H1 (cell line): ENCODE results near the gene FHIT. TPM values are rescaled to one million over a fixed set of nuclear protein-coding genes. Genes with fewer than 3 reads are reported as not detected.

Experiments
- CTCF ChIA-PET: fragments of 300-600 bp; sonication (Branson Sonifier 250); formaldehyde crosslinking; loops from one replicate; lab custom pipeline; 2021; ENCODE audit not compliant: partially characterized antibody; lab: Charles Lee
- POLR2A ChIA-PET: fragments of 300-600 bp; sonication (Branson Sonifier 250); formaldehyde crosslinking; loops from one replicate; lab custom pipeline; 2021; ENCODE audit warnings: inconsistent platforms; ENCODE audit not compliant: partially characterized antibody; lab: Charles Lee
- DNase-seq, 2 experiments: peaks; one replicate each; pipeline versions ENCODE4 v3.0.0 to v3.0.0-alpha.2; 2010 to 2022; ENCODE audit warnings: low spot score in 2 of 2, low read depth in 1 of 2, mixed read lengths in 1 of 2
- FAIRE-seq: peaks from 2 replicates; lab custom pipeline; 2011; peaks lifted over from hg19 to GRCh38; lab: Jason Lieb, UNC
- H2AFZ ChIP-seq: 2 replicates; pipeline ENCODE4 v1.8.1; 2012; ENCODE audit warnings: low read length, inconsistent platforms
- H2AK5ac ChIP-seq: 2 replicates; pipeline ENCODE4 v1.6.1; 2013; ENCODE audit warnings: low read depth, low read length
- H2BK120ac ChIP-seq: replicated peaks from 2 replicates; pipeline ENCODE3; 2013; ENCODE audit warnings: low read depth, low read length, inconsistent platforms
- H2BK12ac ChIP-seq: 2 replicates; pipeline ENCODE4 v1.6.1; 2013; ENCODE audit warnings: low read depth, low read length
- H2BK15ac ChIP-seq: 2 replicates; pipeline ENCODE4 v1.6.1; 2013; ENCODE audit warnings: low read length
- H2BK20ac ChIP-seq: 2 replicates; pipeline ENCODE4 v1.6.1; 2013; ENCODE audit warnings: low read length
- H2BK5ac ChIP-seq: 2 replicates; pipeline ENCODE4 v1.6.1; 2013; ENCODE audit warnings: low read depth, low read length
- H3K14ac ChIP-seq: 2 replicates; pipeline ENCODE4 v1.6.1; 2013; ENCODE audit warnings: inconsistent platforms; ENCODE audit not compliant: insufficient read length
- H3K18ac ChIP-seq: 2 replicates; pipeline ENCODE4 v1.6.1; 2013; ENCODE audit warnings: low read length; ENCODE audit errors: extremely low read depth
- H3K23ac ChIP-seq: 2 replicates; pipeline ENCODE4 v1.6.1; 2013; ENCODE audit warnings: inconsistent platforms; ENCODE audit not compliant: insufficient read length
- H3K23me2 ChIP-seq: 2 replicates; pipeline ENCODE4 v1.6.1; 2013; ENCODE audit warnings: low read depth, low read length
- H3K27ac ChIP-seq: 2 replicates; pipeline ENCODE4 v1.6.1; 2011; ENCODE audit warnings: low read depth, low read length, inconsistent platforms
- H3K27me3 ChIP-seq, 4 experiments: replicated peaks in 1 of 4; 1 replicate in 1 of 4; 2 replicates in 3 of 4; pipeline versions ENCODE4 v1.6.1 to v1.8.1; 2011 to 2013; ENCODE audit warnings: low read length in 3 of 4, mild to moderate bottlenecking in 3 of 4, inconsistent platforms in 2 of 4, mixed read lengths in 2 of 4, moderate library complexity in 1 of 4; ENCODE audit not compliant: control insufficient read depth in 3 of 4, insufficient read depth in 3 of 4; ENCODE audit errors: extremely low read depth in 1 of 4
- H3K36me3 ChIP-seq, 4 experiments: 2 replicates each; pipeline versions ENCODE4 v1.6.1 to v1.8.1; 2011 to 2013; ENCODE audit warnings: mild to moderate bottlenecking in 4 of 4, low read length in 3 of 4, moderate library complexity in 2 of 4, control low read depth in 1 of 4, inconsistent platforms in 1 of 4; ENCODE audit not compliant: insufficient read depth in 4 of 4, control insufficient read depth in 2 of 4
- H3K4ac ChIP-seq: replicated peaks from 2 replicates; pipeline ENCODE3; 2013; ENCODE audit warnings: low read length, low read depth, mixed read lengths, inconsistent platforms; ENCODE audit not compliant: insufficient read length
- H3K4me1 ChIP-seq, 4 experiments: replicated peaks in 1 of 4; 1 replicate in 1 of 4; 2 replicates in 3 of 4; pipeline versions ENCODE4 v1.6.1 to v1.8.1; 2011 to 2013; ENCODE audit warnings: low read length in 3 of 4, inconsistent platforms in 2 of 4, mixed read lengths in 1 of 4; ENCODE audit not compliant: insufficient read depth in 4 of 4, control insufficient read depth in 3 of 4
- H3K4me2 ChIP-seq, 2 experiments: 2 replicates each; pipeline versions ENCODE4 v1.6.1 to v1.8.1; 2011 to 2013; ENCODE audit warnings: low read depth in 2 of 2, low read length in 2 of 2, control low read depth in 1 of 2, inconsistent platforms in 1 of 2, mild to moderate bottlenecking in 1 of 2; ENCODE audit not compliant: insufficient read depth in 1 of 2
- H3K4me3 ChIP-seq, 4 experiments: fragments of 200-600, 300-600 bp in 1 of 4; sonication (generic), shearing (Covaris generic), sonication (Bioruptor Twin) in 1 of 4; 2 replicates each; pipeline versions ENCODE4 v1.5.1 to v1.8.1; 2011 to 2016; ENCODE audit warnings: low read length in 4 of 4, low read depth in 3 of 4, control low read depth in 2 of 4, inconsistent platforms in 2 of 4, mild to moderate bottlenecking in 2 of 4, mixed read lengths in 1 of 4, moderate library complexity in 1 of 4; ENCODE audit not compliant: insufficient read depth in 2 of 4; ENCODE audit errors: extremely low read depth in 1 of 4
- H3K56ac ChIP-seq: replicated peaks from 2 replicates; pipeline ENCODE3; 2013; ENCODE audit warnings: low read depth, mild to moderate bottlenecking, mixed read lengths, low read length, inconsistent platforms; ENCODE audit not compliant: insufficient read length
- H3K79me1 ChIP-seq: 2 replicates; pipeline ENCODE4 v1.6.1; 2013; ENCODE audit warnings: low read depth, low read length, control low read depth
- H3K79me2 ChIP-seq, 2 experiments: 2 replicates each; pipeline versions ENCODE4 v1.6.1 to v1.8.1; 2012 to 2013; ENCODE audit warnings: low read length in 2 of 2, mild to moderate bottlenecking in 2 of 2, inconsistent platforms in 1 of 2; ENCODE audit not compliant: insufficient read depth in 2 of 2, control insufficient read depth in 1 of 2
- H3K9ac ChIP-seq, 4 experiments: replicated peaks in 1 of 4; 1 replicate in 1 of 4; 2 replicates in 3 of 4; pipeline versions ENCODE4 v1.6.1 to v1.8.1; 2011 to 2013; ENCODE audit warnings: low read depth in 3 of 4, low read length in 3 of 4, control low read depth in 2 of 4, mild to moderate bottlenecking in 2 of 4, moderate library complexity in 2 of 4, inconsistent platforms in 1 of 4; ENCODE audit errors: extremely low read depth in 1 of 4
- H3K9me3 ChIP-seq, 2 experiments: 2 replicates each; pipeline versions ENCODE4 v1.6.1 to v1.8.1; 2012 to 2013; ENCODE audit warnings: mild to moderate bottlenecking in 2 of 2, moderate library complexity in 2 of 2, control low read depth in 1 of 2, inconsistent platforms in 1 of 2, low read depth in 1 of 2, low read length in 1 of 2, mixed read lengths in 1 of 2; ENCODE audit not compliant: insufficient read depth in 2 of 2
- H4K20me1 ChIP-seq, 2 experiments: replicated peaks in 1 of 2; 2 replicates each; pipeline versions ENCODE3 to v1.8.1; 2011 to 2013; ENCODE audit warnings: inconsistent platforms in 2 of 2, low read length in 2 of 2, mild to moderate bottlenecking in 1 of 2; ENCODE audit not compliant: insufficient read depth in 2 of 2, control insufficient read depth in 1 of 2
- H4K5ac ChIP-seq: 2 replicates; pipeline ENCODE4 v1.6.1; 2013; ENCODE audit warnings: low read length, low read depth, mixed read lengths, inconsistent platforms; ENCODE audit not compliant: insufficient read length
- H4K8ac ChIP-seq: 2 replicates; pipeline ENCODE4 v1.8.0; 2013; ENCODE audit warnings: mild to moderate bottlenecking, moderate library complexity, low read length, inconsistent platforms; ENCODE audit not compliant: insufficient read depth; ENCODE audit errors: extremely low read depth
- H4K91ac ChIP-seq: replicated peaks from 2 replicates; pipeline ENCODE3; 2013; ENCODE audit warnings: low read length, mixed read lengths, inconsistent platforms; ENCODE audit not compliant: insufficient read length
- BRCA1 ChIP-seq: IDR thresholded peaks from 2 replicates; pipeline ENCODE4 v1.6.1; 2012; ENCODE audit warnings: low read depth, low read length, improper control_type of control experiment
- CBX5 ChIP-seq: fragments of 300-800, 300-1000 bp; sonication (generic); IDR thresholded peaks from 2 replicates; pipeline ENCODE4 v1.7.1; 2016; ENCODE audit warnings: antibody characterized with exemption, low read length, low read depth
- CTBP2 ChIP-seq: IDR thresholded peaks from 2 replicates; pipeline ENCODE4 v1.7.0; 2011; ENCODE audit warnings: borderline replicate concordance, mild to moderate bottlenecking, moderate library complexity, mixed read lengths, low read length; ENCODE audit not compliant: insufficient read depth, insufficient read length
- SP1 ChIP-seq: IDR thresholded peaks from 2 replicates; pipeline ENCODE4 v1.6.1; 2011; ENCODE audit warnings: low read depth, low read length
- SRF ChIP-seq: IDR thresholded peaks from 2 replicates; pipeline ENCODE4 v1.6.1; 2011; ENCODE audit warnings: mild to moderate bottlenecking, low read depth, low read length, moderate library complexity
- TAF1 ChIP-seq: IDR thresholded peaks from 2 replicates; pipeline ENCODE4 v1.6.1; 2011; ENCODE audit warnings: mild to moderate bottlenecking, low read depth, low read length
- TEAD4 ChIP-seq: IDR thresholded peaks from 2 replicates; pipeline ENCODE4 v1.6.1; 2012; ENCODE audit warnings: low read depth, low read length, inconsistent platforms, mixed read lengths
- polyA plus RNA-seq, 7 experiments: library from polyadenylated mRNA; depleted of rRNA in 3 of 7; stranded (reverse) in 5 of 7; unstranded in 2 of 7; fragments of >200 nt in 5 of 7; fragments of 200-250 nt in 2 of 7; gene quantifications; 1 replicate in 5 of 7; 2 replicates in 1 of 7; 4 replicates in 1 of 7; pipeline versions ENCODE4 v1.2.1 to v1.2.3, GENCODE V29; 2011 to 2013; ENCODE audit warnings: missing spikeins in 2 of 7, mixed read lengths in 2 of 7
- total RNA-seq: library from RNA; stranded (reverse); fragmentation: NEBNext Ultra II Directional; extraction: Animal tissue kit (Norgen Biotek cat#: 25700); gene quantifications from 2 replicates; pipeline ENCODE4 v1.2.1, GENCODE V29; 2021
- TF ChIP-seq, protein P1 (sequence below): IDR thresholded peaks from 2 replicates; pipeline ENCODE4 v1.6.1; 2011; ENCODE audit warnings: low read depth, mild to moderate bottlenecking, low read length; ENCODE audit not compliant: insufficient read depth

The FHIT gene
- total and polyA plus RNA-seq, 2 of the 8 experiments (the other 6 are each of a cell fraction or from before 2014, with no cell fraction given), result 1.2 to 3.2 TPM

DNA sequence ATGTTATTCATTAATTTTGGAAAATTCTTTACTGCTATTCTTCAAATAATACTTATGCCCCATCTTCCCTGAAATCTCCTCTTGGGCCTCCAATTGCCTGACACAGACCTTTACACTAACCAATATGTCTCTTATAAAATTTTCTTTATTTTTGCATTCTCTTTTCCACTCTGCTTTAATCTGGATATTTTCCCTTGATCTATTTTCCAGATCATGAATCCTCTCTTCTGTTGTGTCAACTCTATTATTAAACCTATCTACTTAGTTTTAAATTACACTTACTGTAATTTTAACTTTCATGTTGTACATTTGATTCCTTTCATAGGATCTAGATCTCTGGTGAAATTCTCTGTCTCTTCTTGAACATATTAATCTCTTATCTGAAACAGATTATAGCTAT is 278.7 kb downstream of the FHIT start:
- H3K79me2 ChIP-seq, result no peaks in the 10 kb centered on the region
- TF ChIP-seq SP1 (no peak), TEAD4 (no peak), CBX5 (no peak), SRF (no peak), TAF1 (no peak), CTBP2 (no peak), BRCA1 (no peak)
- TF ChIP-seq, protein P1, sequence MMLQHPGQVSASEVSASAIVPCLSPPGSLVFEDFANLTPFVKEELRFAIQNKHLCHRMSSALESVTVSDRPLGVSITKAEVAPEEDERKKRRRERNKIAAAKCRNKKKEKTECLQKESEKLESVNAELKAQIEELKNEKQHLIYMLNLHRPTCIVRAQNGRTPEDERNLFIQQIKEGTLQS, result no peak
- no peaks in the 10 kb centered on the region for H3K23me2 ChIP-seq
- H3K27me3 ChIP-seq, result no peaks in the 10 kb centered on the region
- H3K9me3 ChIP-seq, result peaks cover 6 to 10% of the 10 kb centered on the region in 2 experiments; a peak in 2 of 4 replicates
- no peak overlapping the region for H2AK5ac ChIP-seq
- H3K23ac ChIP-seq, result no peak overlapping the region
- CTCF ChIA-PET, result no interaction called here
- H3K36me3 ChIP-seq, result no peaks in the 10 kb centered on the region
- H4K5ac ChIP-seq, result no peak overlapping the region
- DNase-seq (no peak), FAIRE-seq (no peak)
- no peak overlapping the region for H2BK12ac ChIP-seq
- H3K79me1 ChIP-seq, result no peaks in the 10 kb centered on the region
- no peak overlapping the region for H3K27ac ChIP-seq
- H3K56ac ChIP-seq, result no peak overlapping the region
- H4K91ac ChIP-seq, result no peak overlapping the region
- no peaks in the 10 kb centered on the region for H4K20me1 ChIP-seq
- H2BK15ac ChIP-seq, result no peak overlapping the region
- H2BK20ac ChIP-seq, result no peak overlapping the region
- H3K4me3 ChIP-seq, result no peak overlapping the region
- POLR2A ChIA-PET, result no interaction called here
- H2BK5ac ChIP-seq, result no peak overlapping the region
- H2BK120ac ChIP-seq, result no peak overlapping the region
- H3K9ac ChIP-seq, result no peak overlapping the region
- H4K8ac ChIP-seq, result no peak overlapping the region
- H3K18ac ChIP-seq, result no peak overlapping the region
- no peak overlapping the region for H3K4me2 ChIP-seq
- H3K14ac ChIP-seq, result no peak overlapping the region
- H2AFZ ChIP-seq, result no peak overlapping the region
- no peak overlapping the region for H3K4ac ChIP-seq
- H3K4me1 ChIP-seq, result no peaks in the 10 kb centered on the region
